ENCODE data around the gene NCK2.
"Not testable (repeated sequence)": the region's sequence is repeated elsewhere in the genome, so short reads cannot be mapped to it uniquely, and the experiment has no call there.

Gene NCK2

DNA sequence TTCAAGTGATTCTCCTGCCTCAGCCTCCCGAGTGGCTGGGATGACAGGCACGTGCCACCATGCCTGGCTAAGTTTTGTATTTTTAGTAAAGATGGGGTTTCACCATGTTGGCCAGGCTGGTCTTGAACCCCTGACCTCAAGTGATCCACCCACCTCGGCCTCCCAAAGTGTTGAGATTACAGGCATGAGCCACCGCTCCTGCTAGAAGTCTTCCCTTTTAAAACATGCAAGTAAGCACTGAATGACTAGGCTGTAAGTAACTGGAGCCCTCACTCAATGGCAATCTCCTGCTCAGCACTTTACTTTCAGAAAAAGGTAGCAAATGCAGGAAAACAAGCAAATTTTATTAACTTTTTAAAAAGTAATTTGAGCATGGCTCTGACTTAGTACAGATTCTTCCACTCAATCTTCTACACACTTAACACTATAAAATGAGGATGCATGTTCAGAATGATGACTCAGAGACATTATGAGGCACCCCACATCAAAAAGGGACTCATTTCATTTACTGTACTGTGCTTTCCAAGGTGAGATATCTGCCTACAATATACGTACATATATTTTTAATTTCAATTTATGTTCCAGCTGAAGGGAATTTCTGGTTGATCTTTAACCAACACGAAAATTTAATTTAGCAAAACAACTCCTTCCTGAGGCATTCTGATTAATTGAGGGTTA is 6.6 kb upstream of the NCK2 start:
- no peak for DNase-seq

DNA sequence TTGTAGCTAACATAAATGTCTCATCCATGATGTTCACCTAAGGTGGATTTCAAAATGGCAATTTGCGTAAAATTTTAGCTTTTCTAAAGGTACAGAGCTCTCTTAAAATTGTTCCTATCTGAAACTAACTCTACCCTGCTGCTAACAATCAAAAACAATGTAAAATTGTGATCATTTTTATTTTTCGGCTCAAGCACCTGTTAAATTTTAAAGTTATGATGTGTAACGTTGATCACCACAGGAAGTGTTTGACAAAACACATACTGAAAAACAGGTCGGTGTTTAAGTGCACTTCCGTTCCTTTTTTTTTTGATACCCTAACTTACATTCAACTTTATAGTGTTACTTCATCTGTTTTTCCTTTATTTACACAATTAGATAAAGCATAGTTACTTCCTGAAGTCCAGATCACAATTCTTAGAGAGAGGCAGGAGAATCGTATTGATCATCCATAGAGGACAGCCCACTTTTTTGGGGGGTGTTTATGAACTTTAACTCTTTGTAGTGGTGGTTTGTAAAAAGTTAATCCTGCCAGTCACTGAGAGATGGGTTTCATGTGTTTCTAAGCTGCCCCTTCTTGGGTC is 6.0 kb upstream of the NCK2 start:
- no peak for DNase-seq

DNA sequence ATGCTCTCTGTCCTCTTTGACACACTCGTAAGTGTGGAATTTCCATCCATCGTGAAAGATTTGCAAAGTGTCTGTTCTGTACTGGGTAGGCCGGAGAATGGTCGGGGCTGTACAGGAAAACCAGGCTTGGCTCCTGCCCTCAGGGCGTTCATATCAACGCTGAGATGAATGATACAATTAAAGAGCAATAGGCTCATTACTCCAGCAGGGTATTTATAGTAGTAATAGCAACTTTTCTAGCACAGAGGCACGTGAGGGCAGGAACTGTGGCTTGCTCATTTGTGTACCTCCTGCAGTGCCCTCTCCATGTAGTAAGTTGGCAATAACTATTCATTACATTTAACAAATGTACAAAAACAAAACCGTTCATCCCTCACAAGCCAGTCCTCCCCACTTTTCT is 5.3 kb upstream of the NCK2 start:
- peak in 1 of 2 experiments; percentile 23 for DNase-seq

DNA sequence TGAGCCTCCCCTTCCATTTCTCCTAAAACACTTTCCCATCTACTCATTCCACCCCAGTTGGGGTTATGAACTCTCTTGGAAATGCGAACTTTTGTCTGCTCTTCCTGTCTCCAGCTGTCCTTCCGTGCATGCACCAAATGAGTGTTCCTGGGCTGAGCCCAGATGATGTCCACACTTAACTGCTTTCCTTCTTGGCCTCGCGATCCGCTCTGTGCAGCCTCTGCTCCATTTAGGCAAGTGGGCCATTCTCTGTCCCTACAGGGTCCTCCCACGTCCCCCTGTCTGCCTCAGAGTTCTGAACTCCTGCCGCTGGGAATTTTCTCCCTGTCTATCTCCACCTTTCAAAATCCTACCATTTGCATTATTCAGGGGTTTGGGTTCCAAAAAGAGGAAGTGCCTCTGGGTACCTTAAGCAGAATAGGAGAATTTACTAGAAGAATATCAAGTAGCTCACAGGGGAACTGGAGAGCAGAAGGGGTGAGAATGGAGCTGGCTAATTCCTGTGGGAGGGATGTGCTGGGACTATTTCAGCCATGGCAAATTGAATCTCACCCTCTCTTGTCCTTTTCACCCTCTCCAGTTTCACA is 4.7 kb upstream of the NCK2 start:
- DNase-seq: no peak

DNA sequence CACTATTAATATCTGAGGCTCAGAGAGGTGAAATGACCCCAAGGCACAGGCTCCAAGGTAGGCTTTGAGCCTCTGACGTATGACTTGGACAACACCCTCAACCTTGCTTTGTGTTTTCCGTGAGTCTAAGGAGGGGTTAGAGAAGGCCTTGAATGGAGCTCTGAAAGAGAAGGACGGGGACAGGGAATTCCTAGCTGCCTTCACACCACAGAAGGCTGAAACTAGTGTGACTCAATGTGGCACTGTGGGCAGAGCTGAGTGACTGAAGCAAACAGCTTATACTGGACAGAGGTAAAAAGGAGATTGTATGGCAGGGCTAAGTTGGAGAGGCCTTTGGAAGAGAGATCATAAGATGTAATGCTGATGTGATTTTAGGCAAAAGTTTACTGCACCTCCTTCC is 3.5 kb upstream of the NCK2 start:
- DNase-seq: no peak

DNA sequence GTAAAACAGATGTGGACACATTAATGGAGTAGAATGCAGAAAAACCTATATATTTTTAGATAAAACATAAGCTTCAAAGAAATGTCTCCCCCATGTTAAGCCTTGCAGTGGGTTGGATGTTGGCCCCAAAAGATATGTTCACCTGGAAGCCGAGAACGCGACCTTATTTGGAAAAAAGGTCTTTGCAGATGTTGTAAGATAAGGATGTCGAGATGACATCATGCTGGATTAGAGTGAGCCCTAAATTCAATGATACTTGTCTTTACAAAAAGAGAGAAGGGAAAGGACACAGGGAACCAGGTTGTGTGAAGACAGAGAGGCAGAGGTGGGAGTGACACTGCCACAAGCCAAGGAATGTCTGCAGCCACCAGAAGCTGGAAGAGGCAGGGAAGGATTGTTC is 3.1 kb upstream of the NCK2 start:
- DNase-seq: no peak

DNA sequence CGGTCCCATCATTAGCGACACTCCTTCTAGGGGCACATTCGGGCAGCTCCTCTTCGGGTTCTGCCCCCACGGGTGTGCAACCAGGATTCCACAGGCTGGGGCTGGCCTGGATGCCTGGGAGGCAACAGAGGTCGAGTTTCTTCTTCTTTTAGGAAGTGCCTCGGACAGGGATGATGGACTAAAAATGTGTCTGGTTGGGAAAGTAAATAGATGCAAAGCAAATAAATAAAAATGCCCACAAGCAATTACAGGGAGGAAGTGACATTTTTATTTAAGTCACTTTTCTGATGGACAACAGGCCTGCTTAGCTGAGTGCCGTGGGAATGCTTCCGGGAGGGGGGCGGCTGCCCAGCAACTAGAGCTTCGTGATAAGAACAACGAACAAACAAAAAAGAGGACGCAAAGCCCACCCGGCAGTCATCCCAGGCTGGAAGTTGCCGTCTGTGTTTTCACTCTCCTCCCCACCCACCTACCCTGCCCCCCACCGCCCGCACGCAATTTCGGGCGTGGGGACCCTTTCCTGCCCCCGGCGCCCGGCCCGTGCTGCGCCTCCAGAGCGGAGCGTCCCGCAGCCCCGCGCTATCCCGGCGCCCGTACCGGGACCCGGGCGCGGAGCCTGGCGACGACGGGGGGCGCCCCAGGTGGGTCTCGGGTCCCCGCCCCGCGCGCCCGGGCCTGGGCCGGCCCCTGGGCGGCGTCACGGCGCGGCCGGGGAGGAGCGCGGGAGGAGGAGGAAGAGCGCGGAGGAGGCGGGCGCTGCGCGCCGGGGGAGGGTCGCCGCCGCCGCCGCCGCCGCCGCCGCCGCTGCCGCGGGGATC is 412 bp upstream of the NCK2 start:
- peak; percentile 55 to 57 for DNase-seq

DNA sequence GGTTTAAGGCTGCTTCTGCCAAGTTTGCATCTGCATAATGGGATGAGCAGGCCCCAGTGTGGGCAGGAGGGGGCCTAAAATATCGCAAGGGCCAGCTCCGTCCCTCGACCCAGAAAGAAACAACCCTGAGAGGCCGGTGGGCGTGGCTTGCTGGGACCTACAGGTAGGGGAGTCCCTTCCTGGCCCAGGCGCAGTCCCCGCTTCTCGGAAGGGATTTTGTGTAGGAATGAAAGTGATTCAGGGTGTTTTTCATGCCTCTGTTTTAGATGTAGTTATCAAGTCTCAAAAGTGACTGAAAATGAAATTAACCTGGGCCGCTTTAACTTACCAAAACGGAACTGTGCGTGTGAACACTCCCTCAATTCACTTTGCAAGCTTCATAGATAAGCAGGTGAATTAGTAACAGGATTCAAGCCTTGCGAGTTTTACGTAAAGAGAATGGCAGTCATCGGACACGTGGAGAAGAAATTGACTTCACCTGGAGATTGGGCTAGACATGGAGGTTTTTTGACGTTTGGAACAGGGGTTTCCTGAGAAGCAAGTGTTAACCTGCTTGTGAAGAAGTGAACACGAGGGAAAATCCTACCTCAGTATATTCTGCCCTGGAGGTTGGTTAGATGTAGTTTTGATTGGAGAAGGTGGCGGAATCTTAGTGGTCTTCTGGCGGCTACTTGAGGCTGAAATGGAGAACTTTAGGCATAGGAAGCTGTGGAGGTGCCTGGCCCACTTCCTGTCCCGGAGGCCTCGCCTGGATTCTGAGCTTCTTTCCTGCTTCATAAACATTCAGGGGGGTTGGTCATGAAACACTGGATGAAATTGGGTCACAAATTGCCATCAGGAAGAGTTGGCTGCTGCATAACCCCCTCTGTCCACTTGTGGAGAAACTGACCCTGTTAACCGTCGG is 1.7 kb downstream of the NCK2 start:
- DNase-seq: no peak

DNA sequence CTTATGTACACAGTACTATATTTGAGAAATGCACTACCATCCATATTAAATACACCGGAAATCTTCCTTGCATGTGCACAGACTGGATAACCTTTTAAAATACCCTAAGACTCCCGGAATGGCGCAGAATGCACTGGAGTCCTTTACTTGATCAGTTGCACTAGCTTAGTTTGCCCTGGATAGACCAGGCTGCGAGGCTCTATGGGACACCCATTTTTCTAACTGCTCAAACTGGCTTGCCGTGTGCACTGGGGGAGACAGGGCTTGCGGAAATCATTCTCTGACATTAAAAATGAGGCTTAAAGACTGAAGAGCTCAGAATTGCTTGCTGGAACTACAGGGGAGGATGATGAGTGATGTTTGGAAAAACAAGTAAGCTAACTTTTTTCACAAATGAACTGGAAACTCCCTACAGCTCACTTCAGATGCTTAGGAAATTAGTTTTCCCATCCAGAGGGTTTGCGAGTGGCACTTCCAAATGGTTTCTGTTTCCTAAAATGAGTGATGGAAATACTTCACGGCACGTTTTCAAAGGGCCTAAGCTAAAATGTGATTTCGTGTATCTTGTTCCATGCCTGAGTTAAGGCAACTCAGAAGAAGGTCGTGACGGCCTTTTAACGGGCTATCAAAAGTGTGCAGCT is 2.7 kb downstream of the NCK2 start:
- no peak for DNase-seq

DNA sequence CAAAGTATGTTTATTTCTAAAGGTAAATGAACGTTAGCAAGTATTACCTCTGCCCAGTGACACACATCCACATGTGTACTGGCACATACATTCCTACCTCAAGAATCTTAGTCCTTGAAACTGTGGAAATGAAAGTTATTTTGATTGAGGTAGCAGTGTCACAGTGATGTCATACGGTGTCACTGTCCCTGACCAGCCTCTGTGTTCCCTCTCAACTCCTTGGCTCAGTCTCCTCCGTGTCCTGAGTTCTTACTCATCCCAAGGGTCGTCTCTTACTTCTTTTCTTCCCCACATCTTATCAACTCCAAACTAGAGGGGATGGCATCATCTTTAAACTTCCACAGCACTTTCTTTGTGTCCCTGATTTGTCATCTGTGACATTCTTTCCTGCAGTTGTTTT is 3.3 kb downstream of the NCK2 start:
- no peak for DNase-seq

DNA sequence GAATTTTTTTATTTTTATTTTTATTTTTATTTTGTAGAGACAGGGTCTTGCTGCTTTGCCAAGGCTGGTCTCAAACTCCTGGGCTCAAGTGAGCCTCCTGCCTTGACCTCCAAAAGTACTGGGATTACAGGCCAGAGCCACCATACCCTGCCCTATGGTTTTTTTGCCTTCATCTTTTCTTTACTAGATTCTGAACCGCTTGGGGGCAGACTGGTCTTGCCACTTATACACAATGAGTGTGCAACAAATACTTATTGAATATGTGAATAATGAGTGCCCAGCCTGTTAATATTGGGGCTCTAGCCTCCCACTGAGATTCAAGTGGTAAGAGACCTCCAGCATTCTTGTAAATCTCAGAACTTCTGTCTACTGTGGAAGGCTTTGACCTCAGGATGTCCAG is 3.9 kb downstream of the NCK2 start:
- no peak for DNase-seq

DNA sequence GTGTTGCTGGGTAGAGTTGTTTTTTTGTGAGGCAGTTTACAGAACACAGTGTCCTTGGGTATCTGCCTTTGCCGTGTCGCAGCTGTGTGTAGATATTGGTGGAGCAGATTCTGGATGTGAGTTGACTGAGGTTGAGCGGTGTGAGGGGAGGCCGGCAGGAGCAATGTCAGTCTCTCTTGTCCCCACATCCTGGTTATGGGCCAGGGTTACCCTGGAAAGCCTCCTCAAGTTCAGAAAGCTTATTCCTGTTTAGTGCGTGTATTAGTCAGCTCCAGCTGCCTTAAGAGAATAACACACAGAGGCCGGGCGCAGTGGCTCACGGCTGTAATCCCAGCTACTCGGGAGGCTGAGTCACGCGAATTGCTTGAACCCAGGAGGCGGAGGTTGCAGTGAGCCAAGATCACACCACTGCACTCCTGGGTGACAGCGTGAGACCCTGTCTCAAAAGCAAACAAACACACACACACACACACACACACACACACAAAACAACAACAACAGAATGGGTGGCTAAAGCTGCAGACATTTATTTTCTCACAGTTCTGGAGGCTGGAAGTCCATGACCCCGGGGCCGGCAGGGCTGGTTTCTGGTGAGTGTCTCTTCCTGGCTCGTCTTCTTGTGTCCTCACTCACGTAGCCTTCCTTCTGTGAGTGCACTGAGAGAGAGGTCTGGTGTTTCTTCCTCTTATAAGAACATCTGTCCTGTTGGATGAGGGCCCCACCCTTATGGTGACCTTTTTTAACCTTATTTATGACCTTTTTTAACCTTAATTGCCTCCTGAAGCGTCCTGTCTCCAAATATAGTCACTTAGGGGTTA is 5.1 kb downstream of the NCK2 start:
- no peak for DNase-seq

DNA sequence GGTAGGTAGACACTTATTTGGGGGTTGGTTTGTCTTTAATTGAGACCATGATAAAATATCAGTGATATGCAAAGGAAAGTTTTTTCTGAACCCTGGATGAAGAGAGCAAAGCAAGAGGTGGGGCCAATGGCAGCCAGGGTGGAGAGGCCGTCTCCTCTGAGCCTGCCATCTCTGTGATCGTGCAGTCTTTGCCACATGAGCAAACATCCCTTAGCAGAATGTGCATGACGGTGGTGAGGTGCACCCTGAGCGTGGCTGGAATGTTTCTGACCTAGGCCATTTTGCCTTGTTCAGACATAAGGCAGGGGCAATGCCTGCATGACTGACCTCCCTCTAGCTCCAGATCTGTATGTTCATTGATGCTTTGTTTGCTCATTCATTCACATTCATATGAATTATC is 6.0 kb downstream of the NCK2 start:
- DNase-seq: no peak

DNA sequence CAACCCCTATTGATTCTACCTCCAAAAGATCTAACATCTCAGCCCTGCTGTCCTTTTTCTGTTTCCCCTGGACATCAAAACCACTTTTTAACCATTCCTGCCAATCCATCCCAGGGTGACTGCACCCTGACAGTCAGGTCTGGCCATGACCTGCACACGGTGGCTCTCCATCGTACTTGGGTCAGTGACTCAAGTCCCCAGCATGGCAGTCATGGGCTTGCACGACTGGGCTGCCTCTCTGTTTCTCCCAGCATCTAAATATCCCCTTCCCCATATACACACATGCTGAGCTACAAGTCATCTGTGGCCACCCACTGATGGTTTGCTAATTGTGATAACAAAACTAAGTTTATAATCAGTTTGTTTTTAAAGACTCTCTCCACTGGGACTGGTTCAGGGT is 6.6 kb downstream of the NCK2 start:
- no peak for DNase-seq

DNA sequence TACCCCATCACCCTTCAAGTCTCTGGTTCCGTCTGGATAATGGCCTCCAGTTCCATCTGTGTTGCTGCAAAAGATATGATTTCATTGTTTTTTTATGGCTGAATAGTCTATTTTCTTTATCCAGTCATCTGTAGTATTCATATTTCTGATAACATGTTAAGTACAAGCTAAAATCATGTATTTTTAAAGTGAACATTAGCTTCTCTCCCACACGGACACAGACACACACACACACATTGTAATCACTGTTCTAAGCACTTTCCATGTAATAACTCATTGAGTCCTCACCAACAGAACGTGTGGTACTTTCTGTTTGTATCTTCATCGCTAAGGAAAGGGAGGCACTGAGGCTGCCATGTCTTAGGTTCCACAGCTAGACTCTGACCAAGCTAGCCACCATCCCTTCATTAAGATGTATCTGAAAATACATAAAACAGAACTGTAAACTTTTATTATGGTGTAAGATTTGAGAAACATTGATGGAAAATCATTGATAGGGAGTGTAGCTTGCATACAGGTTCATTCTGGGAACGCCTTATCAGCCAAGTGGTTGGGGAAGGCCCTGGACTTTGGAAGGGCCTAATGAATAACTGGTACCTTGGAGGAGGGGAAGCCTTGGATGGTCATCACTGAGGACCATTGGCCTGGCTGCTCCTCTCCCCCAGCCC is 8.1 kb downstream of the NCK2 start:
- DNase-seq: no peak

DNA sequence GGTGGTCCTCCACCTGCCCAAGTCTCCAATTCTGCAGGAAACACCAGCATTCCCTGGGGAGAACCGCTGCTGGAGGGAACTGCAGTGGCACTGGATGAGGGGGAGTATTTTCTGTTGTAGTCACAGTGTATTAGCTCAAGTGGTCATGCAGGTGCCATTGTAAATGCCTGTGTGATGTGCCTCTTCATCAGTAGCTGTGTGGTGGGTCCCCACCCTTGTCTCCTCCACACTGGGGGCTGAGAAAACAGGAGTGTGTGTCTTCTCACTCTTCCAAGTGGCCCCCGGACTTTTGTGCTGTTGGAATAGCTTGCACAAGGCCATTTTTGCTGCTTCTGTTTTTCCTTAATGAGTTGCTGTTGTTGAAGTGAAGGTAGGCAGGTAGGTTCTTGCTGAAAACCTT is 8.7 kb downstream of the NCK2 start:
- DNase-seq: no peak

DNA sequence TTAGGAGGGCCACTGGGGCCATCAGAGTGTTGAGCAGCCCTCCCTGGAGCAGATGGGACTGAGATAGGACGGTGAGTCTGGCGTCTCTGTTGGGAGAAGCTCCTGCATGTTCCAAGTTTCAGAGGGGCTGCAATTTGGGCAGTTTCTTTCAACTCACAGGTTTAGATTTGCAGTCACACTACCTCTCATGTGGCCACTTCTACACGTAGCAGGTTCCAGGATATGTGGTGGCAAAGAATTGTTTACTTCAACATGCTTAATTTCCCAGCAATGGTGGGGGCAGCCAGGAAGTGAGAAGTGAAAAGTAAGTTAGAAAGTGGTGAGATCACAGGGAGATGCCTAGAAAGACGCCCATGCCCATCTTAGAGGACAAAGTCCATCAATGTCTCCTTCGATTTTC is 9.3 kb downstream of the NCK2 start:
- DNase-seq: no peak

DNA sequence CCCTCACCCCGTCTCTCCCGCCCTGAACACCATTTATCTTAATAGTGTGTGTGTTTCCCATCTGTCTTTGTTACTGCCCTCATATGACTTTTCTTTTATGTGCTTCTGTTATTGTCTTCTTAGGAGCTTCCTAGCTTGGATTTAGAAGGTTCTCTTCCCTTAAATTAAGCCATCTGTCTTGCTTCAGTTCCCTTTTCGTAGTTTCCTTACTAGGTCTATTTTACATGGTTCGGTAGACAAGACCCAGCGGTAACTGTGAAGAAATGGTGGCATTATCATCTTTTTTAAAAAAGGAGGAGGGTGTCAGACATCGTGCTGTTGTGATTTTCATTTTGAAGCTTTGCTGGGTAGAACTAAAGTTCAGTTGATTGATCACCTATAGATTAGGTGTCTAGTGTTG is 10.3 kb downstream of the NCK2 start:
- DNase-seq: no peak

DNA sequence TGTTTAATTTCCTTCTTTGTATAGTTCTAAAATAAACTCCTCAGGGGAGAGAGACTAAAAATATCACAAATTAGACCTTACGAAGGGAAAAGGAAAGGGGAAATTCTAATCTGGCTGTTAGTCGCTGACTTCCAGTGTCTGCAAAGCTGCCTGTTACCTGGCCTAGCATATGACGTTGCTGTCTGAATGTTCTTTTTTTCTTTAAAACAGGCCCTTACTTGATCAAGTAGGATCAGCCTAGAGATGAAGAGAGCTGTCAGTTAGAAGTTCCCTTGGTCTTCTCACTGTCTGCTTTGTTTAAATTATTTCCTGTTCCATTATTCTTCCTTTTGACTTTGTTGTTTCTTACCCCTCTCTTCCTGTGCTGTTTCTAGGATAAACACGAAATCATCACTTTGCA is 11.2 kb downstream of the NCK2 start:
- DNase-seq: no peak

DNA sequence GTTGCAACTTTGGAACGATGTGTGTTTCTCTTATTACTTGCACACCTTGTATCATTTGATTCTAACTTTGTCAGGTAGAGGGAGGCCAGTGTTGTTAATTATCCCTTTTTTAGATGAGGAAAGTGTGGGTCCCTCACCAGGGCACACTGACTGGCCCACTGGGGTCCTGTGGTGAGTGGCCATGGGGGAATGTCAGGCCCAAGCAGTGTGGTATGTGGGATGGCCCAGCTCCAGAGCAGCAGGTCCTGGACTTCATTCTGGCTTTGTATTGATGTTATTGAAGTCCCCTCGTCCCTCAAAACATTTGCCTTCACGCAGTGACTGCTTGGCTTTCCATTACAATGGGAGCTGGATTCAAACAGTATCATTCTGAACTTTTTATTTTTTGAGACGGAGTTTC is 11.7 kb downstream of the NCK2 start:
- no peak for DNase-seq

DNA sequence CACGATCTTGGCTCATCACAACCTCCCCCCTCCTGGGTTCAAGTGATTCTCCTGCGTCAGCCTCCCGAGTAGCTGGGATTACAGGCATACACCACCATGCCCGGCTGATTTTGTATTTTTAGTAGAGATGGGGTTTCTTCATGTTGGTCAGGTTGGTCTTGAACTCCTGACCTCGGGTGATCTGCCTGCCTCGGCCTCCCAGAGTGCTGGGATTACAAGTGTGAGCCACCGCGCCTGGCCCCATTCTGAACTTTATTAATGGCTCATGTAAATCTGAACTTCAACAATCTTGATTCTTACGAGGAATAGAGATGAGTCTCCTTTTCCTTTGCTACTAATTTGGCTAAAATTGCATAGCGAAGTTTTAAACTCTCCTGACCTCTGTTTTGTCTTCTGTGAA is 12.2 kb downstream of the NCK2 start:
- DNase-seq: not testable (repeated sequence)

Data from NCI-H2081 (cell line).